ENCODE data around the gene MCM3.

Gene MCM3

GRCh38 chr6:52284460-52285176 is at the start of gene MCM3:
MCM3 (minus strand) TSS chr6:52284742; CDS start chr6:52284674, 68 bp downstream.
- peak; percentile 99 for DNase-seq (ENCODE audit: low read depth)

GRCh38 chr6:52333840-52334200 is 49.3 kb upstream of the MCM3 start:
- no peak for DNase-seq (ENCODE audit: low read depth)

GRCh38 chr6:52331793-52332457 is 47.4 kb upstream of the MCM3 start:
- DNase-seq (ENCODE audit: low read depth): no peak

DNA sequence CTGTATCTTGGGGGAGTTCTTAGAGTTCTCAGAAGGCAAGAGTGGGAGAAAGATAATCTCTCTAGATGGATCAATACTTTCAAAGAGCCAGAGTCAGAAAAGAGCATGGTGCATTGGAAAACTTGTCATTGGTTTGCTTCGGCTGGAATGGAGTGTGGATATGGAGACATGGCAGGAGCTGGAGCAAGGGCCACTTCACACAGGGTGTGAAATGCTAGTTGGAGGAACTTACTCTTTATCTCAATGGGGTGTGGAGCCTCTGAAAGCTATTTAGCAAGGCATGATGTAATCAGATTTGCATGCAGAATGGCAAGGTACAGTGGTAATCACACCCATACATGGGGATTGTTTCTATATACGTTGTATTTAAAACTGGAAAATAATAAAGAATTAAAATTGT is 45.9 kb upstream of the MCM3 start:
- DNase-seq (ENCODE audit: low read depth): no peak

DNA sequence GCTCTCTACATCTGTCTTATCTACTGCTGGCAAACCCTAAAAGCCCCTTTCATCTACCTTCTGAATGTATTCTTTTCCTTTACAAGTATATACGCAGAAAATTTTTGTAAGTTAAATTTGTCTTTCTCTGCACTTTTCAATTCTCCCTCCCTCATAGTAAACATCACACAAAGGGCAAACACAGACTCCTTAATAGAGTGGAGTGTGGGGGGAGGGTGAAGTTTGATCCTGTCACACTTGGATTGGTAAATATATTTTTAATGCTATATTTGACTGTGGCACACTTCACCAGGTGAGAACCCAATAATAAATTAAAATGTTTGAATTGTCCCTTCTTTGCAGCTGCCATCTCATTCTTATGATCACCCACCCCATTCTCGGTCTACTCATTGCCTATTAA is 44.2 kb upstream of the MCM3 start:
- no peak for DNase-seq (ENCODE audit: low read depth)

GRCh38 chr6:52328303-52328662 is 43.7 kb upstream of the MCM3 start:
- DNase-seq (ENCODE audit: low read depth): no peak

- no peak for DNase-seq (ENCODE audit: low read depth)
Observed at GRCh38 chr6:52326540-52327364, 42.2 kb upstream of the MCM3 start.

DNA sequence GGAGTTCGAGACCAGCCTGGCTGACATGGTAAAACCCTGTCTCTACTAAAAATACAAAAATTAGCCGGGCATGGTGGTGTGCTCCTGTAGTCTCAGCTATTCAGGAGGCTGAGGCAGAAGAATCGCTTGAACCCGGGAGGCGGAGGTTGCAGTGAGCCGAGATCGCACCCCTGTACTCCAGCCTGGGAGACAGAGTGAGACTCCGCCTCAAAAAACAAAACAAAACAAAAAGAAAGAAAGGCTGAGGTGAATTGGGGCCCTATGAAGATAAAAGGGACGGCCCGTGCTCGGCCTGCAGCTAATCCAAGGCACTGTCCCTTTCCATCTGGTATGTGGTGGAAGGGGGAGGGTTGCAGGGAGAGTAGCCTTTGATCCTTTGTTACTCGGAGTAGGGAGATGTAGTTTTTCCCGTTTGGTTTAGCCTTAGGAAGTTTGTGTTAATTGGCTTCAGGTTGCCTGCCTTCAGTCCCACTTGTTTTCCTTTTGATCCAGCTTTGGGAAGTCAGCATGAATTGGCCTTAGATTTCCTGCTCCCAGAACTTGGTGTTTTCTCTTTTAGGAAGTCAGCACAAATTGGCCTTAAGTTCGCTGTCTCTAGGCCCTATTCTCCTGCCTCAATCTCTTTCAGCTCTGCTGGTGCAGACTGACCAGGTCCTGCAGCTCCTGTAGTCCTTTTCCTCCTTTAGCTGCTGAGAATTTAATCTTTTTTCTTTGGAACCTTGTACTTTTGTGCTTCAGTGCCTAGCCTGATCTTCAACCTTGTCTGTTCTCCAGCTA is 41.3 kb upstream of the MCM3 start:
- no peak for DNase-seq (ENCODE audit: low read depth)

- no peak for DNase-seq (ENCODE audit: low read depth)
Observed at GRCh38 chr6:52324189-52324588, 39.6 kb upstream of the MCM3 start.

DNA sequence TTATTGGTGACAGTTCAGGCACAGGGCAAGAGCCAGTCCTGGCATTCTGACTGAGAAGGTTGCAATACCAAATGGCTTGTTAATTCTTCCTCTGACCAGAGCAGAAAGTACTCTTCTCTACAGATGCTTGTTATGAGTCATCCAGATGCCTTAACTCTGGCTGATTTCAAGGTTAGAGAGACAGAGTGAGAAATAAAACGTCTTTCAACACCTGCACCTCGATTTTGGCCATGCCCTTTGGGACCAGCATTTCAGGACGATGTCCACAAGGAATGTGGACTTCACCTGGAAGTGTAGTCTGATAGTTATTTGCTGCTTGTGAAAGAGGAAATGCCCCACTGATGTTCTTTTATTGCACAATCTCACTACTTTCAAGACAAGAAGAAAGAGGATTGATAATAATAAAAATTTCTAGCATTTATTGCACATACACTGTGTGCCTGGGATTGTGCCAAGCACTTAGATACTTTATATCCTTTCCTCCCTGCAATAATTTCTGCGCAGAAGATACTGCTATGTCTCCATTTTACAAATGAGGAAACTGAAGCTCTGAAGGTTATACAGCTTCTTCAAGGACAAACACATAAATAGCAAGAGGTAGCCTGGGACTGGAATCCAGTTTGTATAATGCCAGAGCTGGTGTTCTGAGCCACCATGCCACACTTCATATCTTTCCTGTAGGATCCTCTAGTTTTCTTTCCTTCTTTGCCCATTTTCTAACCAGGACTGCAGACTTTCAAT is 33.5 kb upstream of the MCM3 start:
- peak; percentile 18 for DNase-seq (ENCODE audit: low read depth)

DNA sequence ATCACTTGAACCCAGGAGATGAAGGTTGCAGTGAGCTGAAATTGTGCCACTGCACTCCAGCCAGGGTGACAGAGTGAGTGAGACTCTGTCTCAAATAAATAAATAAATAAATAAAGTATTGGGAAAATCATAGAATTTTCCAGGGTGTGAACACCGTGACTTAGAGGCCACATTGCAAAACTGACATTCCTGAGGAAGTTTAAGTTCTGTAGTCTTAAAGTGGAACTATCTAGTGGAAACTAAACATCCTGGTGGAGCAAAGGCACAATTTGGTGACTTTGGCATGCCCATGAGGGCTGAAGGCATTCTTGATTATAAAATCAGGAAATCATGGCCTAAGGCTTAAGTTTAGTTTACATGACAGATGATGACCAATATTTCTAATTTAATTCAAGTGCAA is 32.7 kb upstream of the MCM3 start:
- DNase-seq (ENCODE audit: low read depth): no peak

- DNase-seq (ENCODE audit: low read depth): no peak
Observed at GRCh38 chr6:52314752-52315151, 30.2 kb upstream of the MCM3 start.

DNA sequence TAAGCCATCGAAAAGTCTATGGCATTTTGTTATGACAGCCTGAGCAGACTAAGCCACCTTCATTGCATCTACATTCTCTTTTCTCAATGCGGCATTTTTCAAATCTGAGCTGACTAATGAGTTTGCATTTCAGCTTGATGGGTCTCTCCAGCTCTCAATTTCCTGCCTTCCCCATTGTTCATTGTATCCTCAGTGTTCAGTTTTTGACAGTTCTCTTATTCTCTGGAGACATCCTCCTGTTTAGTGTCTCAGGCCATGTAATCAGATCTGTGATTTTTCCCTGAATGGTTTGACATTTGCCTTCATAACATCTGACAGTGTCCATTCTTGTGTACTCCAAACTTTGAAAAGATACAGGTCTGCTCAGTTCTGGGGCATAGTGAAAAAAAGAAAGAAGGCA is 27.9 kb upstream of the MCM3 start:
- no peak for DNase-seq (ENCODE audit: low read depth)

GRCh38 chr6:52310932-52311331 is 26.4 kb upstream of the MCM3 start:
- DNase-seq (ENCODE audit: low read depth): no peak

GRCh38 chr6:52307900-52308372 is 23.4 kb upstream of the MCM3 start:
- no peak for DNase-seq (ENCODE audit: low read depth)

GRCh38 chr6:52306972-52307870 is 22.7 kb upstream of the MCM3 start:
- DNase-seq (ENCODE audit: low read depth): no peak

DNA sequence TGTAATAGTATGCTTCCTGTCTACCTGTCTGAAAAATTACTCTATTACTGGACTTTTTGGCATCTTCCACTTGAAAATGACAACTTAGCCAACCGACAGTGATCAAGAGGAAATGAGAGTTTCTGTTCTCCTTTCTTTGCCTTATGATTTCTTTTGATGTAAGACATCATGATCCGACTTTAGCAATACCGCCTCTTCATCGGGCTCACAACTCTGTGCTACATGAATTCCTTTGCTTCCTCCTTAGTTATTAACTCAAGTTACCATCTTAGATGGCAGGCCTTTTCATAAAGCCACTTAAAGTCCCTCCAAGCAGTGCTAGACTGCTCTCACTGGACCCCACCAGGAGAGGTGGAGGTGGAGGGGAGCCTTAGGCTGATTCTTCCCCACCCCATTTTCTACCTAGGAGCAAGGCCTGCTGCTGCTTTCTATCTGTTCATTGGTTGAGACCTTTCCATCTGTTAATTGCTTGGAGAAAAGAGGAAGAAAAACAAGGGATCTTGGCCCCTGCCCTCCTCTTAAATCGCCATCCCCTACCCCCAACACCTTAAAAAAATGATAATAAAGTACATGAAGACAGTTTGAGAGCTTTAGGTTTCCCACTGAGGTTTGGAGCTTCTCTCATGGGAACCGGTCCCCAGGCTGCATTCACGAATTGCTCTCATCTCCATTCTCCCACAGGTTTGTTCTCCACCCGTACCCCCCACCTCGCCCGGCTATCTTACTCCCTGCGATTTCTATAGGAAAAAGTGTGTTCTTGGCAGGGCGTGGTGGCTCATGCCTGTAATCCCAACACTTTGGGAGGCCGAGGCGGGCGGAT is 21.6 kb upstream of the MCM3 start:
- no peak for DNase-seq (ENCODE audit: low read depth)

DNA sequence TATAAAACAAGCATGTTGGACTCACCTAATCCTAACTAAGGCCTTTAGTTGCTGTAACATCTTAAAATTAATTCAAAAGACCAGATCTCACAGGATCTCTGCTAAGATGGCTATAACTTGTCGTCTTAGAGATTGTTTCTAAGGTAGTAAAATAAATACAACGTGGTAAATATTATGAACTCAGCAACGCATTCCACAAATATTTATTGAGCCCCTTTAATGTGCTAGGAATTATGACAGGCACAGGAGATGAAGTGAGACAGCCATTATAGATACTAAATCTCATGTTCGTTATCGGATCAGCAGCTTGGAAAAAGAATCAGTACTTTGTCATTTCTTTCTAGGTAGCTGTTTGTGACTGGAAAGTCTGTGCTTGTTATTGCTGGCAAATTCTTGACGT is 20.9 kb upstream of the MCM3 start:
- DNase-seq (ENCODE audit: low read depth): no peak

- no peak for DNase-seq (ENCODE audit: low read depth)
Observed at GRCh38 chr6:52304983-52305390, 20.4 kb upstream of the MCM3 start.

DNA sequence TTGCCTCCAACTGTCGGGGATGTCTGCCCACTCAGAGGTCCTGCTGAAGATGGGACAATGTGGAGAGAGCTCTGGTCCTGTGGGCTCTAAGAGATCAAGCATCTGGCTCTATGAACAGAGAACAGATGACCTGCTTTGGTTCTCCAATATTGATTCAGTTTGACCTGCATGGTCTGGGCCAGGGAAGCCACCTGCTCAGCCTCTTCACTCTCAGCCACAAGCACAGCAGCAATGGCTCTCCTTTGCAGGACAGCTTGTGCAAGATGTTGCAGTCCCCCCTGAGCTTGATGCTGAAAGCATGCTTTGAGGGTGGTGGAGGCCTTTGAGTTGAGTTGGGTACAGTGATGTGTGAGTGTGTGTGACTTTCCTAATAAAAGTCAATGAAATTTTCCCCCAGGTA is 18.6 kb upstream of the MCM3 start:
- DNase-seq (ENCODE audit: low read depth): no peak
